HuH-7.5 (cell line): ENCODE data around the gene PID1.

ENCODE experiments used
- DNase-seq: peaks from one replicate; pipeline ENCODE4 v3.0.0; 2011; ENCODE audit warnings: low spot score

The PID1 gene

GRCh38 chr2:229071292-229071976 lies 199.7 kb downstream of the PID1 start:
- DNase-seq = no peak

- no peak for DNase-seq
Observed at GRCh38 chr2:229066121-229066715, 204.9 kb downstream of the PID1 start.

GRCh38 chr2:229064749-229065148 lies 206.3 kb downstream of the PID1 start:
- no peak for DNase-seq

- no peak for DNase-seq
Observed at GRCh38 chr2:229060147-229060546, 210.9 kb downstream of the PID1 start.

GRCh38 chr2:229059331-229060033 lies 211.6 kb downstream of the PID1 start:
- DNase-seq = no peak

GRCh38 chr2:229057976-229058553 lies 213.0 kb downstream of the PID1 start:
- DNase-seq = no peak

GRCh38 chr2:229054311-229054710 lies 216.8 kb downstream of the PID1 start:
- DNase-seq = no peak

- DNase-seq = no peak
Observed at GRCh38 chr2:229051798-229052197, 219.3 kb downstream of the PID1 start.

GRCh38 chr2:229050133-229050532 lies 221.0 kb downstream of the PID1 start:
- no peak for DNase-seq

GRCh38 chr2:229048134-229048533 lies 223.0 kb downstream of the PID1 start:
- no peak for DNase-seq

- no peak for DNase-seq
Observed at GRCh38 chr2:229045671-229046070, 225.4 kb downstream of the PID1 start.

- no peak for DNase-seq
Observed at GRCh38 chr2:229044581-229044980, 226.5 kb downstream of the PID1 start.

GRCh38 chr2:229043681-229044080 lies 227.4 kb downstream of the PID1 start:
- no peak for DNase-seq

GRCh38 chr2:229042349-229042748 lies 228.7 kb downstream of the PID1 start:
- DNase-seq = no peak

- DNase-seq = no peak
Observed at GRCh38 chr2:229041691-229042090, 229.4 kb downstream of the PID1 start.

GRCh38 chr2:229037621-229038020 lies 233.5 kb downstream of the PID1 start:
- DNase-seq = no peak

- DNase-seq = no peak
Observed at GRCh38 chr2:229033816-229034215, 237.3 kb downstream of the PID1 start.

GRCh38 chr2:229032608-229033234 lies 238.4 kb downstream of the PID1 start:
- DNase-seq = no peak

GRCh38 chr2:229027353-229028105 lies 243.6 kb downstream of the PID1 start:
- DNase-seq = no peak

- DNase-seq = no peak
Observed at GRCh38 chr2:229025653-229026052, 245.4 kb downstream of the PID1 start.

GRCh38 chr2:229022652-229023051 lies 248.4 kb downstream of the PID1 start:
- no peak for DNase-seq

GRCh38 chr2:229022071-229022470 lies 249.0 kb downstream of the PID1 start:
- DNase-seq = no peak
